OCI-LY3 (cell line): ENCODE measurements around the gene SPIRE1.
"Not testable (repeated sequence)": the region's sequence is repeated elsewhere in the genome, so short reads cannot be mapped to it uniquely, and the experiment has no call there.

Experiments
- H2AFZ ChIP-seq: fragments of 200-600, 300-600 bp; shearing (Covaris generic); 2 replicates; pipeline ENCODE4 v1.6.0; 2014; ENCODE audit warnings: antibody characterized with exemption, low read depth, low read length
- H3K27ac ChIP-seq: fragments of 200-600, 300-600 bp; sonication (generic); 2 replicates; pipeline ENCODE4 v1.5.1; 2014; ENCODE audit warnings: mild to moderate bottlenecking, low read length, moderate library complexity, mixed read lengths
- H3K27me3 ChIP-seq: fragments of 200-600, 300-600 bp; sonication (generic); 2 replicates; pipeline ENCODE4 v1.6.1; 2014; ENCODE audit warnings: low read depth, low read length, mixed read lengths
- H3K36me3 ChIP-seq: fragments of 200-600, 300-600 bp; sonication (generic); replicated peaks from 2 replicates; pipeline ENCODE3; 2014; ENCODE audit warnings: low read depth, low read length, mixed read lengths
- H3K4me1 ChIP-seq: fragments of 300-600, 200-600 bp; sonication (generic); 2 replicates; pipeline ENCODE4 v1.6.1; 2014; ENCODE audit warnings: low read length, mixed read lengths
- H3K4me2 ChIP-seq: fragments of 200-600, 300-600 bp; sonication (generic); 2 replicates; pipeline ENCODE4 v1.6.1; 2014; ENCODE audit warnings: low read length, mixed read lengths
- H3K4me3 ChIP-seq: fragments of 300-600, 200-600 bp; sonication (generic); 2 replicates; pipeline ENCODE4 v1.5.1; 2014; ENCODE audit warnings: antibody characterized with exemption, mild to moderate bottlenecking, low read length, moderate library complexity
- H3K79me2 ChIP-seq: fragments of 300-600, 200-600 bp; shearing (Covaris generic); 2 replicates; pipeline ENCODE4 v1.6.1; 2014; ENCODE audit warnings: mild to moderate bottlenecking, low read length, mixed read lengths
- H3K9ac ChIP-seq: fragments of 300-600, 200-600 bp; shearing (Covaris generic); 2 replicates; pipeline ENCODE4 v1.6.0; 2014; ENCODE audit warnings: mild to moderate bottlenecking, low read length, moderate library complexity
- H3K9me3 ChIP-seq: fragments of 200-600, 300-600 bp; shearing (Covaris generic); 2 replicates; pipeline ENCODE4 v1.6.1; 2014; ENCODE audit warnings: low read length, mixed read lengths; ENCODE audit not compliant: insufficient read depth
- H4K20me1 ChIP-seq: fragments of 200-600, 300-600 bp; sonication (generic); 2 replicates; pipeline ENCODE4 v1.6.1; 2016; ENCODE audit warnings: low read length, mixed read lengths; ENCODE audit not compliant: insufficient read depth
- EZH2phosphoT487 ChIP-seq: fragments of 200-600 bp; shearing (Covaris generic); IDR thresholded peaks from 2 replicates; pipeline ENCODE4 v1.6.1; 2018; ENCODE audit warnings: antibody characterized with exemption, mixed run types, low read depth
- TF ChIP-seq, protein P1 (sequence below): fragments of 200-600, 300-600 bp; sonication (generic); IDR thresholded peaks from 2 replicates; pipeline ENCODE4 v1.5.1; 2014; ENCODE audit warnings: antibody characterized with exemption, low read length, low read depth

The SPIRE1 gene

DNA sequence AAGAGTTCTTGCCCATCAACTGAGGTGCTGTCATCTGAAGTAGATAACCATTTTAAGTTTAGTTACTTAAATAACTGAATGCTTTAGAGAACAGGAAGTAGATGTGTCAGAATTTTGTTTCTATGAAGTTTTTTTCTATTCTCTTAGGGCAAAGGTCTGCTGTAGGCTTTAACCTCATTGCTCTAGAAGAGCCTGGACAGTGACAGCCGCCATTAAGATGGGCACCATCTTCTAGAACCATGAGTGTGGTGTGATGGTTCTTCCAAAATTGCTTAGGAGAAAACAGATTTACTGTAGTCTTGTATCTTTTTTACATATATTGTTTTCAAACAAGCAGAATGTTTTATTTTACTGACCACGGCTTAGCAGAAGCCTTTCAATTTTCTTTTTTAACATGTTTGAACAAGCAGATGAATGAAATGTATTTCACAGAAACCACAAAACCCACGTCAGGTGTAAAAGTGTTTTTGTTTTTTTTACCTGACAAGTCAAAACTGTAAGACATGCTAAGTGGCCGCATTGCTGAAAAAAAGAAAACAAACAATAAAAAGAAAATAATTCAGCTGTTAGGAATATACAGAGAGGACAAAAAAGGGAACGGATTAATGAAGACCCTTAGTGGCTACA is 172.3 kb downstream of the SPIRE1 start:
- Histone ChIP-seq H3K27ac (no peak overlapping the region), H3K9ac (no peak overlapping the region), H3K36me3 (no peaks in the 10 kb centered on the region), H4K20me1 (no peaks in the 10 kb centered on the region), H3K4me2 (no peak overlapping the region), H3K9me3 (no peaks in the 10 kb centered on the region), H2AFZ (no peak overlapping the region), H3K4me3 (no peak overlapping the region), H3K79me2 (no peaks in the 10 kb centered on the region), H3K4me1 (no peaks in the 10 kb centered on the region), H3K27me3 (no peaks in the 10 kb centered on the region)
- no peak for TF ChIP-seq EZH2phosphoT487
- TF ChIP-seq, protein P1, sequence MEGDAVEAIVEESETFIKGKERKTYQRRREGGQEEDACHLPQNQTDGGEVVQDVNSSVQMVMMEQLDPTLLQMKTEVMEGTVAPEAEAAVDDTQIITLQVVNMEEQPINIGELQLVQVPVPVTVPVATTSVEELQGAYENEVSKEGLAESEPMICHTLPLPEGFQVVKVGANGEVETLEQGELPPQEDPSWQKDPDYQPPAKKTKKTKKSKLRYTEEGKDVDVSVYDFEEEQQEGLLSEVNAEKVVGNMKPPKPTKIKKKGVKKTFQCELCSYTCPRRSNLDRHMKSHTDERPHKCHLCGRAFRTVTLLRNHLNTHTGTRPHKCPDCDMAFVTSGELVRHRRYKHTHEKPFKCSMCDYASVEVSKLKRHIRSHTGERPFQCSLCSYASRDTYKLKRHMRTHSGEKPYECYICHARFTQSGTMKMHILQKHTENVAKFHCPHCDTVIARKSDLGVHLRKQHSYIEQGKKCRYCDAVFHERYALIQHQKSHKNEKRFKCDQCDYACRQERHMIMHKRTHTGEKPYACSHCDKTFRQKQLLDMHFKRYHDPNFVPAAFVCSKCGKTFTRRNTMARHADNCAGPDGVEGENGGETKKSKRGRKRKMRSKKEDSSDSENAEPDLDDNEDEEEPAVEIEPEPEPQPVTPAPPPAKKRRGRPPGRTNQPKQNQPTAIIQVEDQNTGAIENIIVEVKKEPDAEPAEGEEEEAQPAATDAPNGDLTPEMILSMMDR = no peak

DNA sequence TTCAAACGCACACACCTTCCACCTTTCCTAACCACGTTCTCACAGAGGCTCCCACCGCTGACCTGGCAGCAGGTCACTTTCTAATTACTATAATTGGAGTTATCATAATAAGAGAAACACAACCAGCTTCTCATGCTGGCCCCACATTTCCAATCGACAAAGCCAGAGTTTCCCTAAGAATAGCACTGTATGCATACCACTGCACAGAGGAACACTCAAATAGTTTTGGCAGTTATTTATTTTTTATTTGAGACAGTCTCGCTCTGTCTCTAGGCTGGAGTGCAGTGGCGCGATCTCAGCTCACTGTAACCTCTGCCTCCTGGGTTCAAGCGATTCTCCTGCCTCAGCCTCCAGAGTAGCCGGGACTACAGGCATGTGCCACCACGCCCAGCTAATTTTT is 176.0 kb downstream of the SPIRE1 start:
- H3K36me3 ChIP-seq, H3K4me2 ChIP-seq, H2AFZ ChIP-seq, H3K9ac ChIP-seq, H3K9me3 ChIP-seq, H4K20me1 ChIP-seq, H3K4me3 ChIP-seq, H3K27ac ChIP-seq, H3K79me2 ChIP-seq, H3K4me1 ChIP-seq, H3K27me3 ChIP-seq: not testable (repeated sequence)

DNA sequence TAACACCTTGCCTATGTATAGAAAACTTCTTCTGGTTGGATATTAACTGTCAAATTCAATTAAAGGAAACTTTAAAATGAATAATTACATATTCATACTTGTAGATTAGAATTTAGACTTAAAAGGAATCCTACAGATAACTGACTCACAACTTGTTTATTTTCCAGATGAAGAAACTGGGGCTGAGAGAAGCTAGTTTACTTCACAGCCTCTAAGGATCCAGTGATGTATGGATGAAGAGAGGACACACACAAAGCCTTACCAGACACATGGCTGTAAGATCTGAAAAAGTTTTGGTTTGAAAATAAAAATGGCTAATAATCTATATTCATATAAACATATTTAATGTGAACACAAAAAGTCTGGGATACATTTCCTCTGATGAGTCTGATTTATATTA is 177.9 kb downstream of the SPIRE1 start:
- Histone ChIP-seq H3K4me3 (no peak overlapping the region), H3K36me3 (no peaks in the 10 kb centered on the region), H3K9me3 (no peaks in the 10 kb centered on the region), H3K79me2 (no peaks in the 10 kb centered on the region), H3K27ac (no peak overlapping the region), H2AFZ (no peak overlapping the region), H3K9ac (no peak overlapping the region), H3K4me1 (no peaks in the 10 kb centered on the region), H3K27me3 (no peaks in the 10 kb centered on the region), H4K20me1 (no peaks in the 10 kb centered on the region), H3K4me2 (no peak overlapping the region)
- TF ChIP-seq, protein P1 = no peak
- no peak for TF ChIP-seq EZH2phosphoT487

DNA sequence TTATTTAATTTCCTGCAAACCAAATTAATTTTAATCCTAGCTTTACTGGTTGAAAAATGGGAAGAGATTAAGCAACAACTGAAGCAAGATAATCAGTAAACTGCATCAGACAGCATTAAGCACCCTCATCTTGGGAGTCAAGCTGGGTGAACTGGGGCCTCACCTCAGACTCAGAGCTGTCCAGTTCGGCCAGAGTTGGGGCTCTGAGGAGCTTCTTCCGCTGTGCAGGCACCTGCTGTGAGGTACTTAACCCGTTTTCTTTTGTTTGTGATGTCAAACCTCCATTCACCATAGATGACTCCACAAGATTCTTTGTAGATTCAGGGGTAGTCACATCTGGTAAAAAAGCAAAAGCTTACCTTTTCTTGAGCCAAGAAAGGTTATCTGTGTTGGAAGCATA is 178.4 kb downstream of the SPIRE1 start:
- H3K79me2 ChIP-seq = no peaks in the 10 kb centered on the region
- H3K36me3 ChIP-seq = no peaks in the 10 kb centered on the region
- no peak overlapping the region for H3K4me3 ChIP-seq
- no peak overlapping the region for H3K27ac ChIP-seq
- H4K20me1 ChIP-seq = no peaks in the 10 kb centered on the region
- no peak for TF ChIP-seq EZH2phosphoT487
- TF ChIP-seq, protein P1 = no peak
- H3K9ac ChIP-seq = no peak overlapping the region
- H3K9me3 ChIP-seq = no peaks in the 10 kb centered on the region
- H3K4me1 ChIP-seq = no peaks in the 10 kb centered on the region
- H3K27me3 ChIP-seq = no peaks in the 10 kb centered on the region
- no peak overlapping the region for H2AFZ ChIP-seq
- no peak overlapping the region for H3K4me2 ChIP-seq
